ENCODE data around the gene TAS2R46.
"Not testable (repeated sequence)": the region's sequence is repeated elsewhere in the genome, so short reads cannot be mapped to it uniquely, and the experiment has no call there.

The TAS2R46 gene

DNA sequence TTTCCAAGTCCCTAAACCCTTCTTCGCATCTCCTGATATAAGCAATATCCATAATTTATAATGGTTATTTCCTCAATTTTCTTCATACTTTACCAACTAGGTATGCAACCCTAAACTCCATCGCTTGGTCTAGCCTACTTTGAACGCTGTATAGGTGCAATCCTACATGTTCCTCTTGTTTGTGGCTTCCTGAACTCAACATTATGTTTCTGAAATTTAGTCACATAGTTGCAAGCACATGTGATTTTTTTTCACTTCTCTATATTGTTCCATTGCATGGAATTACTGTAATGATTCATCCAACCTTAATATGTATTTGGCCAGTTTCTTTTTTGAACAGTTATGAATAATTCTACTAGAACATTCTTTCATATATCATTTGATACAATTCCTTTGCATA is 28.1 kb downstream of the TAS2R46 start:
- not testable (repeated sequence) for H3K9me3 ChIP-seq (ENCODE audit: control insufficient read depth in 1 of 2, low read length in 2 of 2); H3K36me3 ChIP-seq (ENCODE audit: control insufficient read depth in 1 of 2, insufficient read depth in 2 of 2, low read length in 2 of 2)

DNA sequence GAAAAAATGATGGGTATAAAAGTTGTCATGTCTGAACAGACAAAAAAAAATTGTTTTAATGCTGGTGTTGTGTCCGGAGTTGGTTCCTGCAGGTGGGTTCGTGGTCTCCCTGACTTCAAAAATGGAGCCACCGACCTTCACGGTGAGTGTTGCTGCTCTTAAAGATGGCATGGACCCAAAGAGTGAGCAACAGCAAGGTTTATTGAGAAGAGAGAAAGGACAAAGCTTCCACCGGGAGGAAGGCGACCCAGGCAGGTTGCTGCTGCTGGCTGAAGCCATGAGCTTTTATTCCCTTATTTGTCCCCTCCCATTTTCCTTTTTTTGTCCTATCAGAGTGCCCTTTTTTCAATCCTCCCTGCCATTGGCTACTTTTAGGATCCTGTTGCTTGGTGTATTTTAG is 30.8 kb downstream of the TAS2R46 start, which contains the start of gene TAS2R31:
TAS2R31 (minus strand) TSS at position 101 of the 400 bp plus-strand sequence; CDS start at position 29, 72 bp downstream.
- no peaks in the 10 kb centered on the region for H3K9me3 ChIP-seq (ENCODE audit: control insufficient read depth in 1 of 2, low read length in 2 of 2)
- H3K36me3 ChIP-seq (ENCODE audit: control insufficient read depth in 1 of 2, insufficient read depth in 2 of 2, low read length in 2 of 2) = no peaks in the 10 kb centered on the region
- no peaks in the 10 kb centered on the region for H3K27me3 ChIP-seq (ENCODE audit: low read depth, low read length)
- H3K4me3 ChIP-seq (ENCODE audit: low read depth in 1 of 2, low read length in 2 of 2) = no peak within 1 kb of the TSS
- no peak within 1 kb of the TSS for H3K27ac ChIP-seq (ENCODE audit: low read length)
- H3K4me1 ChIP-seq (ENCODE audit: control insufficient read depth in 1 of 2, insufficient read depth in 2 of 2, low read length in 2 of 2) = no peaks in the 10 kb centered on the region

More for the DNA sequence above, 28.1 kb downstream of the TAS2R46 start:
- H3K27ac ChIP-seq (ENCODE audit: low read length); H3K4me3 ChIP-seq (ENCODE audit: low read depth in 1 of 2, low read length in 2 of 2); H3K4me1 ChIP-seq (ENCODE audit: control insufficient read depth in 1 of 2, insufficient read depth in 2 of 2, low read length in 2 of 2); H3K27me3 ChIP-seq (ENCODE audit: low read depth, low read length): not testable (repeated sequence)

DNA sequence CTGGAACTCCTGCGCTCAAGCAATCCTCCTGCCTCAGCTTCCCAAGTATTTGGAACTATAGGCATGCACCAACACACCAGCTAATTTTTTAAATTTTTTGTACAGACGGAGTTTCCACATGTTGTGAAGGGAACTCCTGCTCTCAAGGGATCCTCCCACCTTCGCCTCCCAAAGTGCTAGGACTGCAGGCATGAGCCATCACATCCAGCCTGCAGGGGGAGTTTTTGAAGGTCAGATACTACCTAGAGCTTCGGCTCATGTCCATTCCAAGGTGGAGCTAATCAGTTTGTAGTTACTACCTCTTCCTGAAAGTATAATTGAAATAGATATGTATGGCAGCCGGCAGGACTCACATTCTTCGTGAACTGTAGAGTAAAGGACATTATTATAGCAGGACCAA is 36.0 kb downstream of the TAS2R46 start:
- H3K27ac ChIP-seq (ENCODE audit: low read length) = no peak overlapping the region
- H3K9me3 ChIP-seq (ENCODE audit: control insufficient read depth in 1 of 2, low read length in 2 of 2) = no peaks in the 10 kb centered on the region
- no peaks in the 10 kb centered on the region for H3K4me1 ChIP-seq (ENCODE audit: control insufficient read depth in 1 of 2, insufficient read depth in 2 of 2, low read length in 2 of 2)
- H3K36me3 ChIP-seq (ENCODE audit: control insufficient read depth in 1 of 2, insufficient read depth in 2 of 2, low read length in 2 of 2) = peaks cover 4 to 7% of the 10 kb centered on the region in 2 donors
- H3K4me3 ChIP-seq (ENCODE audit: low read depth in 1 of 2, low read length in 2 of 2) = no peak overlapping the region
- no peaks in the 10 kb centered on the region for H3K27me3 ChIP-seq (ENCODE audit: low read depth, low read length)

DNA sequence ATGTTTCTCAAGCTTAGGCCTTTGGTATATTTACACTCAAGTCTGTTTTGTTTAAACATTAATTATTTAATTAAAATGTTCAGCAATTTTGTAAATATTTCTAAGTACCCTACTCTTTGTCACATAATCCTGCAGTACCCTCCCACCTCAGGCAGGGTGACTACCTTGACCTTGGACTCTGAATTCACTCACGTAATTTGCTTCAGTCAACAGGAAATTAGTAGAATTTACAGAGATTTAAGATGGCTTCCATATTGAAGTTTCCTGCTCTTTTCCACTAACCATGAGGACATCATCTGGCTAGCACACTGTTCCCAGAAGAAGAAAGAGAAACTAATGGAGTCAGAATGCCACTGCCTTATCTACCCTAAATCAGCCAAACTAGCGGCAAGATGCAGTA is 38.7 kb downstream of the TAS2R46 start:
- H3K27me3 ChIP-seq (ENCODE audit: low read depth, low read length) = no peaks in the 10 kb centered on the region
- no peak overlapping the region for H3K4me3 ChIP-seq (ENCODE audit: low read depth in 1 of 2, low read length in 2 of 2)
- no peaks in the 10 kb centered on the region for H3K9me3 ChIP-seq (ENCODE audit: control insufficient read depth in 1 of 2, low read length in 2 of 2)
- peaks cover 4 to 7% of the 10 kb centered on the region in 2 donors for H3K36me3 ChIP-seq (ENCODE audit: control insufficient read depth in 1 of 2, insufficient read depth in 2 of 2, low read length in 2 of 2)
- no peak overlapping the region for H3K27ac ChIP-seq (ENCODE audit: low read length)
- H3K4me1 ChIP-seq (ENCODE audit: control insufficient read depth in 1 of 2, insufficient read depth in 2 of 2, low read length in 2 of 2) = no peaks in the 10 kb centered on the region

DNA sequence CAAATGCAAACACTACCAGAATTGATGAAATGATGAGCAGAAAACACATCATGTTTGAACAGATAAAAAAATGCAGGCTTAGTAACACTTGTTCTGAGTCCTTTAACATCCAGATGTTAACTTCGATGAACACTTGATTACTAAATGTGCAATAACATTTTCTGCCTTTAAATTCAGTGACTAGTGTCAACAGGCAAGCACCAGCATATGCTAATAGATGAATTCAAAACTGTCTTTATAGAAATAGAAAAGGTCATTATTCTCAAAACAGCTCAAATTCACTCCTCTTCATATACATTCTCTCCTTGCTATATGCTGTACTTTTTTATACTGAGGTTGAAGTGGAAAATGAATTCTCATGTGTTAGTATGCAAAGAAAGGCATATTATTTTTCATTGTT is 39.6 kb downstream of the TAS2R46 start, which contains the start of gene TAS2R19:
TAS2R19 (minus strand) TSS at position 101 of the 400 bp plus-strand sequence; CDS start at position 52, 49 bp downstream.
- no peak within 1 kb of the TSS for H3K4me3 ChIP-seq (ENCODE audit: low read depth in 1 of 2, low read length in 2 of 2)

DNA sequence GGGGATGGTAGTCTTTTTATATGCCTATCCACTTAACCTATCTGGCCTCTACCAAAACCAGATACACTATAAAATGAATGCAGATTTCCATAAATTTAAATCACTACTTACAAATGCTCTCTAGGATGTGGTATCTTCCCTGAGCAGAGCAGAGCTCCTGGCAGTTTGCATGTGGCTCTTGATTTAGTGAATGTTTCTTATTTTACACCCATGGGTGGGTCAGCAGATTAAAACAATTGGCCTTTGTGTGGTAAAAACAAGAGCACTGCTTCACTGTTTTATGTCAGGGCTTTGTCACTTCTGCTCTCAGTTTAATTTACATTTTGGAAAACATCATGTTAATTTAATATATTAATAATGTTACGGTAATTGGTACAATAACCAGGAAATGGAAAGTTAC is 45.2 kb downstream of the TAS2R46 start:
- H3K9me3 ChIP-seq (ENCODE audit: control insufficient read depth in 1 of 2, low read length in 2 of 2) = no peaks in the 10 kb centered on the region
- H3K4me1 ChIP-seq (ENCODE audit: control insufficient read depth in 1 of 2, insufficient read depth in 2 of 2, low read length in 2 of 2) = no peaks in the 10 kb centered on the region
- H3K27ac ChIP-seq (ENCODE audit: low read length) = no peak overlapping the region

More for the DNA sequence above, 39.6 kb downstream of the TAS2R46 start, which contains the start of gene TAS2R19:
- Histone ChIP-seq H3K27ac (ENCODE audit: low read length) (no peak within 1 kb of the TSS), H3K9me3 (ENCODE audit: control insufficient read depth in 1 of 2, low read length in 2 of 2) (no peaks in the 10 kb centered on the region), H3K27me3 (ENCODE audit: low read depth, low read length) (no peaks in the 10 kb centered on the region), H3K36me3 (ENCODE audit: control insufficient read depth in 1 of 2, insufficient read depth in 2 of 2, low read length in 2 of 2) (peaks cover 4 to 7% of the 10 kb centered on the region in 2 donors), H3K4me1 (ENCODE audit: control insufficient read depth in 1 of 2, insufficient read depth in 2 of 2, low read length in 2 of 2) (no peaks in the 10 kb centered on the region)

DNA sequence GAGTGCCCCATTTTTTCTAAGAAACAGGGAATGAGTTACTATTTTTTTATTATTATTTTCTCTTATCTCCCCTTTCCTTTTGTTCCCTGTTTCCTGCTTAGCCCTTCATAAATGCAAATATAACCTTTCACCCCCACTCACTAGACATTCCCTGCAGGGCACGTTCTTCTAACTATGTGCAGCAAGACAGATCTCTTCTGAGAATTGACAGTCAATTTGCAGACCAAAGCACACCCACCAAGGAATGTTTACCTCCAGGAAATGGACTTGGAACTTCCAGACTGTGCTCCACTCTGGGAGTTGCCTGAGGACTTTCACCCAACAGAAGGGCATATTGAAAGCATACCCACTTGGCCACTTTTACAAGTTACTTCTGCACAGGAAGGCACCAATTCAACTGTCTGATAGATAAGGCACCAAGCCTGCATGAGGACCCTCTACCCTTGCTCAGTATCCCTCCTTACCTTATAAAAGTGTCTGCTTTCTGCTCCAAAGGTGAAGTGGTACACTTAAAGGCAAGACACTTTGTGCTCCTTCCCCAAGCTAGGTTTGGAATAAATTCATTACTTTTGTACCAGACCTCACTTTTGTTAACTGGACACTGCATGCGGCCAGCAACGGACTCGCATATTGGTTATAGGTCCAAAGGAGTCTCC is 46.2 kb downstream of the TAS2R46 start:
- no peaks in the 10 kb centered on the region for H3K4me1 ChIP-seq (ENCODE audit: control insufficient read depth in 1 of 2, insufficient read depth in 2 of 2, low read length in 2 of 2)
- no peaks in the 10 kb centered on the region for H3K27me3 ChIP-seq (ENCODE audit: low read depth, low read length)
- no peaks in the 10 kb centered on the region for H3K9me3 ChIP-seq (ENCODE audit: control insufficient read depth in 1 of 2, low read length in 2 of 2)
- no peaks in the 10 kb centered on the region for H3K36me3 ChIP-seq (ENCODE audit: control insufficient read depth in 1 of 2, insufficient read depth in 2 of 2, low read length in 2 of 2)
- no peak overlapping the region for H3K27ac ChIP-seq (ENCODE audit: low read length)
- no peak overlapping the region for H3K4me3 ChIP-seq (ENCODE audit: low read depth in 1 of 2, low read length in 2 of 2)

More for the DNA sequence above, 45.2 kb downstream of the TAS2R46 start:
- Histone ChIP-seq H3K36me3 (ENCODE audit: control insufficient read depth in 1 of 2, insufficient read depth in 2 of 2, low read length in 2 of 2) (no peaks in the 10 kb centered on the region), H3K4me3 (ENCODE audit: low read depth in 1 of 2, low read length in 2 of 2) (no peak overlapping the region), H3K27me3 (ENCODE audit: low read depth, low read length) (no peaks in the 10 kb centered on the region)

DNA sequence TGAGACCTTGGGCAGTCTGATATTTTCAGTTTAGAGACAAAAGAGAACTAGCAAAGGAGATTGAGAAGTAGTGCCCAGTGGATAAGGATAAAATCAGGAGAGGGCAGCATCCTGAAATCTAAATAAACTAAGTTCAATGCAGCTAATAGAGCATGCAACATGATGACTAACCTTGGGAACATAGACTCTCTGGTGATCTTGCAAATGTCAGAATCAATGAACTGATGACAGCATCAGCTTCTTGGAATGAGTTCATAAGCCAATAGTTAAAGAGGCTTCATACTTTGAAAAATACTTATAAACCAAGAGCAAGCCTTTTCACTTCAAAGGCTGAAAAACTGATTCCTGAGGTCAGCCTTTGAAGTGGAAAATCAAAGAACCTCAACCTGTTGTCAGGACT is 47.9 kb downstream of the TAS2R46 start:
- Histone ChIP-seq H3K27ac (ENCODE audit: low read length) (no peak overlapping the region), H3K36me3 (ENCODE audit: control insufficient read depth in 1 of 2, insufficient read depth in 2 of 2, low read length in 2 of 2) (no peaks in the 10 kb centered on the region), H3K4me1 (ENCODE audit: control insufficient read depth in 1 of 2, insufficient read depth in 2 of 2, low read length in 2 of 2) (no peaks in the 10 kb centered on the region), H3K4me3 (ENCODE audit: low read depth in 1 of 2, low read length in 2 of 2) (no peak overlapping the region), H3K9me3 (ENCODE audit: control insufficient read depth in 1 of 2, low read length in 2 of 2) (no peaks in the 10 kb centered on the region), H3K27me3 (ENCODE audit: low read depth, low read length) (no peaks in the 10 kb centered on the region)
